ENCODE results near the gene EPHB2.

GRCh38 chr1:22910986-22911651 is 200.5 kb downstream of the EPHB2 start:
- no peak for TF ChIP-seq POLR2A (IDR thresholded peaks at IDR 0.05)
- TF ChIP-seq CTCF (IDR thresholded peaks at IDR 0.05) = no peak
